Endodermal cell (in vitro differentiated cells): Measurements from ENCODE around the gene SLC25A12. TPM values are rescaled to one million over a fixed set of nuclear protein-coding genes. Genes with fewer than 3 reads are reported as not detected.

ENCODE experiments used
- DNase-seq: peaks from one replicate; pipeline ENCODE4 v3.0.0-alpha.2; 2017
- H3K27ac ChIP-seq: 2 replicates; pipeline ENCODE4 v1.5.1; 2013; ENCODE audit warnings: mild to moderate bottlenecking, low read depth, low read length, moderate library complexity
- H3K27me3 ChIP-seq: 2 replicates; pipeline ENCODE4 v1.6.1; 2013; ENCODE audit warnings: mild to moderate bottlenecking, low read length, moderate library complexity; ENCODE audit not compliant: insufficient read depth, control insufficient read depth, poor library complexity, severe bottlenecking
- H3K36me3 ChIP-seq: 2 replicates; pipeline ENCODE4 v1.7.0; 2013; ENCODE audit warnings: mild to moderate bottlenecking, low read length, moderate library complexity; ENCODE audit not compliant: control insufficient read depth, insufficient read depth
- H3K4me1 ChIP-seq: one replicate; pipeline ENCODE4 v1.7.0; 2013; ENCODE audit warnings: low read length; ENCODE audit not compliant: control insufficient read depth, insufficient read depth
- H3K4me3 ChIP-seq: 2 replicates; pipeline ENCODE4 v1.5.1; 2013; ENCODE audit warnings: mild to moderate bottlenecking, low read length, moderate library complexity
- H3K9ac ChIP-seq: 2 replicates; pipeline ENCODE4 v1.6.1; 2013; ENCODE audit warnings: mild to moderate bottlenecking, low read length, moderate library complexity; ENCODE audit not compliant: poor library complexity, severe bottlenecking; ENCODE audit errors: extremely low read depth
- H3K9me3 ChIP-seq: 2 replicates; pipeline ENCODE4 v1.6.1; 2013; ENCODE audit warnings: mild to moderate bottlenecking, low read length, moderate library complexity; ENCODE audit not compliant: control insufficient read depth
- H3K27ac Mint-ChIP-seq: 2 replicates; pipeline ENCODE4 v1.8.0; 2020; ENCODE audit warnings: mixed read lengths
- H3K27me3 Mint-ChIP-seq: 2 replicates; pipeline ENCODE4 v1.8.0; 2021; ENCODE audit warnings: mild to moderate bottlenecking, mixed read lengths; ENCODE audit not compliant: insufficient read depth
- H3K36me3 Mint-ChIP-seq: 2 replicates; pipeline ENCODE4 v1.8.0; 2020; ENCODE audit warnings: low read depth, mixed read lengths
- H3K4me1 Mint-ChIP-seq: 2 replicates; pipeline ENCODE4 v1.8.0; 2020; ENCODE audit warnings: mixed read lengths
- H3K4me3 Mint-ChIP-seq: 2 replicates; pipeline ENCODE4 v1.8.0; 2020; ENCODE audit warnings: mild to moderate bottlenecking, moderate library complexity, mixed read lengths
- H3K9me3 Mint-ChIP-seq: 2 replicates; pipeline ENCODE4 v1.8.0; 2020; ENCODE audit warnings: mild to moderate bottlenecking, mixed read lengths
- CTCF ChIP-seq: fragments of 200-600 bp; sonication (generic); conservative IDR thresholded peaks from 2 replicates; pipeline ENCODE4 v1.5.0; 2021; ENCODE audit warnings: antibody characterized with exemption, mild to moderate bottlenecking
- WGBS, 2 experiments: methylation state at CpG; one replicate each; pipeline versions ENCODE4 v1.1.5 to v1.1.7; 2013; ENCODE audit warnings: missing lambda C conversion rate in 2 of 2, mixed read lengths in 1 of 2; ENCODE audit not compliant: insufficient coverage in 1 of 2, insufficient read length in 1 of 2; 5-methylcytosine and 5-hydroxymethylcytosine counted together
- total RNA-seq, 2 donors: library from RNA; stranded (reverse); fragmentation: NEBNext Ultra II Directional in 1 of 2; extraction: Animal tissue kit (Norgen Biotek cat#: 25700) in 1 of 2; gene quantifications; 2 replicates in 1 of 2; 3 replicates in 1 of 2; pipeline ENCODE4 v1.2.1, GENCODE V29; 2021

Gene SLC25A12
- total RNA-seq, 2 donors from 2014 or later, result 0.55 to 3.1 TPM

GRCh38 chr2:171836146-171836910 is 57.7 kb downstream of the SLC25A12 start:
- no peaks in the 10 kb centered on the region for H3K4me1 Mint-ChIP-seq
- no peak overlapping the region for H3K4me3 Mint-ChIP-seq

GRCh38 chr2:171835386-171835785 is 58.7 kb downstream of the SLC25A12 start:
- Histone ChIP-seq H3K36me3 (peaks cover 3% of the 10 kb centered on the region), H3K27ac (no peak overlapping the region)

More at GRCh38 chr2:171836146-171836910, 57.7 kb downstream of the SLC25A12 start:
- H3K9me3 ChIP-seq, result peaks cover 23% of the 10 kb centered on the region
- no peak overlapping the region for H3K4me3 ChIP-seq
- H3K4me1 ChIP-seq, result no peaks in the 10 kb centered on the region
- Mint-ChIP-seq H3K9me3 (peaks cover 38% of the 10 kb centered on the region), H3K27ac (no peak overlapping the region), H3K27me3 (no peaks in the 10 kb centered on the region), H3K36me3 (peaks cover 51% of the 10 kb centered on the region)
- WGBS, 2 experiments, result 92 to 96% methylated on average over 4 to 6 of the region's 6 CpGs
- no peak overlapping the region for H3K9ac ChIP-seq
- no peak overlapping the region for H3K27ac ChIP-seq
- TF ChIP-seq CTCF, result no peak
- no peak for DNase-seq
- H3K27me3 ChIP-seq, result no peaks in the 10 kb centered on the region
- peaks cover 3% of the 10 kb centered on the region for H3K36me3 ChIP-seq

GRCh38 chr2:171834286-171834685 is 59.8 kb downstream of the SLC25A12 start:
- H3K4me3 ChIP-seq, result no peak overlapping the region
- TF ChIP-seq CTCF, result no peak
- peaks cover 43% of the 10 kb centered on the region for H3K9me3 ChIP-seq
- DNase-seq, result no peak
- H3K9ac ChIP-seq, result no peak overlapping the region
- H3K36me3 ChIP-seq, result peaks cover 3% of the 10 kb centered on the region
- no peaks in the 10 kb centered on the region for H3K4me1 ChIP-seq
- H3K4me3 Mint-ChIP-seq, result no peak overlapping the region
- H3K36me3 Mint-ChIP-seq, result peaks cover 71% of the 10 kb centered on the region
- no peak overlapping the region for H3K27ac ChIP-seq
- H3K27me3 ChIP-seq, result no peaks in the 10 kb centered on the region
- H3K27ac Mint-ChIP-seq, result no peak overlapping the region
- H3K27me3 Mint-ChIP-seq, result no peaks in the 10 kb centered on the region
- peaks cover 59% of the 10 kb centered on the region for H3K9me3 Mint-ChIP-seq
- H3K4me1 Mint-ChIP-seq, result no peaks in the 10 kb centered on the region

More at GRCh38 chr2:171835386-171835785, 58.7 kb downstream of the SLC25A12 start:
- Histone ChIP-seq H3K4me1 (no peaks in the 10 kb centered on the region), H3K9ac (no peak overlapping the region), H3K27me3 (no peaks in the 10 kb centered on the region), H3K4me3 (no peak overlapping the region), H3K9me3 (peaks cover 32% of the 10 kb centered on the region)
- Mint-ChIP-seq H3K9me3 (peaks cover 48% of the 10 kb centered on the region), H3K27ac (no peak overlapping the region), H3K4me1 (no peaks in the 10 kb centered on the region), H3K4me3 (no peak overlapping the region), H3K36me3 (peaks cover 60% of the 10 kb centered on the region), H3K27me3 (no peaks in the 10 kb centered on the region)
- TF ChIP-seq CTCF, result no peak
- DNase-seq, result no peak
- 60 to 99% methylated on average over 1 to 4 of the region's 4 CpGs for WGBS, 2 experiments
